PC-9 (cell line): Measurements from ENCODE around the gene FAM20C.

ENCODE experiments used
- EZH2 ChIP-seq: fragments of 200-600 bp; sonication (generic); IDR thresholded peaks from 2 replicates; pipeline ENCODE4 v1.8.0; 2017; ENCODE audit warnings: antibody characterized with exemption, low read depth
- TF ChIP-seq, protein P1 (sequence below): fragments of 200-600 bp; sonication (generic); conservative IDR thresholded peaks from 2 replicates; pipeline ENCODE4 v1.6.1; 2017; ENCODE audit warnings: mixed run types, antibody characterized with exemption, mild to moderate bottlenecking, moderate library complexity

DNA sequence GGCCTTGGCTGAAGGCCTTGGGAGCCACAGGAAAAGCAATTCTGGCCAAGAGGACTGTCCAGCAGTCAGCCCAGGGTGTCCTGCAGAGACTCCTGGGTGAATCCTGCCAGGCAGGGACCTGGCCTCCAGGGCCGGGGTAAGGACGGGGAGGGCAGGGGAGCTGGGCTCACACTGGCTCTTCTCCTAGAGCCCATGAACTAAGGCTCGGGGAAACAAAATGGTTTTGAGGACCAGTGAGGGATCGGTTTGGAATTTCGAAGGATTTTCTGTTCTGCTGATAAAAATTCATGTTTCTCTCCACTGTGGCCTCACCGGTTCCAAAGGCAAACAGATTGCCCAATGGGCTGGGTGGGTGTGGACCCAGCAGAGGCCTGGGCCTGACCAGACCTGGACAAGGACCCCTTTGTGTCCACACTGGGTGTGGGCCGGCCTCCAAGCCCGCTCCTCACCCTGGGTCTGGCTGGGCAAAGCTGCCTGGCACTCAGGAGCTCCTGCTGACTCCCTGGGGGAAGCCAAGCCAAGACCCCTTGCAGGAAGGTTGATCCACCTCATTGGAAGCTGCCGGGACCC lies 27.3 kb downstream of the FAM20C start:
- TF ChIP-seq, protein P1, sequence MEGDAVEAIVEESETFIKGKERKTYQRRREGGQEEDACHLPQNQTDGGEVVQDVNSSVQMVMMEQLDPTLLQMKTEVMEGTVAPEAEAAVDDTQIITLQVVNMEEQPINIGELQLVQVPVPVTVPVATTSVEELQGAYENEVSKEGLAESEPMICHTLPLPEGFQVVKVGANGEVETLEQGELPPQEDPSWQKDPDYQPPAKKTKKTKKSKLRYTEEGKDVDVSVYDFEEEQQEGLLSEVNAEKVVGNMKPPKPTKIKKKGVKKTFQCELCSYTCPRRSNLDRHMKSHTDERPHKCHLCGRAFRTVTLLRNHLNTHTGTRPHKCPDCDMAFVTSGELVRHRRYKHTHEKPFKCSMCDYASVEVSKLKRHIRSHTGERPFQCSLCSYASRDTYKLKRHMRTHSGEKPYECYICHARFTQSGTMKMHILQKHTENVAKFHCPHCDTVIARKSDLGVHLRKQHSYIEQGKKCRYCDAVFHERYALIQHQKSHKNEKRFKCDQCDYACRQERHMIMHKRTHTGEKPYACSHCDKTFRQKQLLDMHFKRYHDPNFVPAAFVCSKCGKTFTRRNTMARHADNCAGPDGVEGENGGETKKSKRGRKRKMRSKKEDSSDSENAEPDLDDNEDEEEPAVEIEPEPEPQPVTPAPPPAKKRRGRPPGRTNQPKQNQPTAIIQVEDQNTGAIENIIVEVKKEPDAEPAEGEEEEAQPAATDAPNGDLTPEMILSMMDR = no peak
- no peak for TF ChIP-seq EZH2
